Coronary artery (tissue), 2 donors: Measurements from ENCODE around the gene LPCAT2.

Experiments used
- DNase-seq: peaks from one replicate; pipeline ENCODE4 v3.0.0-alpha.2; 2017; ENCODE audit warnings: low spot score
- H3K27ac ChIP-seq, 2 donors: fragments of 200-600 bp; sonication (generic); one replicate each; pipeline ENCODE4 v1.5.1; 2016 to 2019
- H3K4me3 ChIP-seq: fragments of 200-600 bp; sonication (generic); 2 replicates; pipeline ENCODE4 v1.5.1; 2016; ENCODE audit warnings: mild to moderate bottlenecking, moderate library complexity
- TF ChIP-seq, protein P1 (sequence below): fragments of 200-600 bp; sonication (generic); IDR thresholded peaks from one replicate; pipeline ENCODE4 v1.5.1; 2019; ENCODE audit warnings: antibody characterized with exemption

Gene LPCAT2

DNA sequence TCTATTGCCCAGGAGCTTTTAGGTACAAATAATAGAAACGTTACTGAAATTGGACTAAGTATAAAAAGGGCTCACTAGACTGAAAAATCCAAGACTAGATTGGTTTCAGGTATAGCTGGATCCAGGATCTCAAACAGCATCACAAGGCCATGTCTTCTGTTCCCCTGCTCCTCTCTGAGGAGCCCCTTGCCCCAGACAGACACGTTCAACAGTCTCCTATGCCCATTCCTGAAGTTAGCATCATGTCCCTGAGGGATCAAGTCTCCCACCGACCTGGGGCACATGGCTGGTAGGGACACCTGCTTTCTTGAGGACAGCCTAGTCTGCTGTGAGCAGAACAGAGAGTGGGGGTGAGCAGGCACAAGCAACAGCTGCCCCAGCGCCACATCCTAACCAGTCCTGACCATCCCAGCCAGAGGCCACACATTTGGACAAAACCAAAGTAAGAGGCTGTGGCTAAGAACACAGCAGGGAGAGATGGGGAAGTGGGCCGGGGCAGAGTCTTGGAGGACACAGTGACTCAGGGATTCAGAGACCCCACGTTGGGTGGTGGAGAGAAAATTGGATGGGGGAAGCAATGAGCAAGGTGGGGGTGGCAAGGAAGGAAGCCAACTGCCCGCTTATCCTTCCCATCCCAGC is 40.4 kb upstream of the LPCAT2 start:
- DNase-seq: no peak
- H3K4me3 ChIP-seq: no peak overlapping the region
- H3K27ac ChIP-seq: no peak overlapping the region
- TF ChIP-seq, protein P1, sequence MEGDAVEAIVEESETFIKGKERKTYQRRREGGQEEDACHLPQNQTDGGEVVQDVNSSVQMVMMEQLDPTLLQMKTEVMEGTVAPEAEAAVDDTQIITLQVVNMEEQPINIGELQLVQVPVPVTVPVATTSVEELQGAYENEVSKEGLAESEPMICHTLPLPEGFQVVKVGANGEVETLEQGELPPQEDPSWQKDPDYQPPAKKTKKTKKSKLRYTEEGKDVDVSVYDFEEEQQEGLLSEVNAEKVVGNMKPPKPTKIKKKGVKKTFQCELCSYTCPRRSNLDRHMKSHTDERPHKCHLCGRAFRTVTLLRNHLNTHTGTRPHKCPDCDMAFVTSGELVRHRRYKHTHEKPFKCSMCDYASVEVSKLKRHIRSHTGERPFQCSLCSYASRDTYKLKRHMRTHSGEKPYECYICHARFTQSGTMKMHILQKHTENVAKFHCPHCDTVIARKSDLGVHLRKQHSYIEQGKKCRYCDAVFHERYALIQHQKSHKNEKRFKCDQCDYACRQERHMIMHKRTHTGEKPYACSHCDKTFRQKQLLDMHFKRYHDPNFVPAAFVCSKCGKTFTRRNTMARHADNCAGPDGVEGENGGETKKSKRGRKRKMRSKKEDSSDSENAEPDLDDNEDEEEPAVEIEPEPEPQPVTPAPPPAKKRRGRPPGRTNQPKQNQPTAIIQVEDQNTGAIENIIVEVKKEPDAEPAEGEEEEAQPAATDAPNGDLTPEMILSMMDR: no peak

- no peak overlapping the region for H3K4me3 ChIP-seq
- DNase-seq: peak; percentile 33
- TF ChIP-seq, protein P1: no peak
- H3K27ac ChIP-seq: peak overlapping the region in 1 of 2 donors; percentile 69
These were observed 38.9 kb upstream of the LPCAT2 start for GRCh38 chr16:55469821-55470532.

GRCh38 chr16:55470533-55471371 is 38.1 kb upstream of the LPCAT2 start:
- peak; percentile 76 for DNase-seq
- peak overlapping the region in 1 of 2 donors; percentile 69 for H3K27ac ChIP-seq
- TF ChIP-seq, protein P1: no peak

GRCh38 chr16:55471448-55472097 is 37.3 kb upstream of the LPCAT2 start:
- Histone ChIP-seq H3K4me3 (no peak overlapping the region), H3K27ac (peak overlapping the region in 1 of 2 donors; percentile 69)
- TF ChIP-seq, protein P1: no peak
- no peak for DNase-seq

More at GRCh38 chr16:55470533-55471371, 38.1 kb upstream of the LPCAT2 start:
- no peak overlapping the region for H3K4me3 ChIP-seq

- DNase-seq: no peak
- Histone ChIP-seq H3K4me3 (no peak overlapping the region), H3K27ac (no peak overlapping the region)
- TF ChIP-seq, protein P1: no peak
These were observed 35.3 kb upstream of the LPCAT2 start for GRCh38 chr16:55473587-55473986.

GRCh38 chr16:55474821-55475220 is 34.1 kb upstream of the LPCAT2 start:
- TF ChIP-seq, protein P1: no peak

More at GRCh38 chr16:55474821-55475220, 34.1 kb upstream of the LPCAT2 start:
- Histone ChIP-seq H3K4me3 (no peak overlapping the region), H3K27ac (peak overlapping the region in 1 of 2 donors; percentile 87)
- no peak for DNase-seq
